HG03103 (cell line): ENCODE data around the gene GTF2H4.
"Not testable (repeated sequence)": the region's sequence is repeated elsewhere in the genome, so short reads cannot be mapped to it uniquely, and the experiment has no call there.

Experiments
- ATAC-seq: cut with Tn5 transposase; IDR thresholded peaks from one replicate; pipeline ENCODE4 v1.9.1; 2021; ENCODE audit warnings: low read depth; ENCODE audit not compliant: unreplicated experiment

Gene GTF2H4

GRCh38 chr6:30917041-30917440 lies 9.0 kb downstream of the GTF2H4 start:
- no peak for ATAC-seq

- ATAC-seq, result no peak
These were observed 9.5 kb downstream of the GTF2H4 start for GRCh38 chr6:30917487-30917886.

GRCh38 chr6:30918670-30919069 lies 10.7 kb downstream of the GTF2H4 start:
- ATAC-seq, result no peak

GRCh38 chr6:30922447-30922852 lies 14.4 kb downstream of the GTF2H4 start:
- no peak for ATAC-seq

GRCh38 chr6:30924040-30924627 lies 16.1 kb downstream of the GTF2H4 start:
- not testable (repeated sequence) for ATAC-seq

- no peak for ATAC-seq
These were observed 18.6 kb downstream of the GTF2H4 start for GRCh38 chr6:30926644-30927043.

- not testable (repeated sequence) for ATAC-seq
These were observed 19.1 kb downstream of the GTF2H4 start for GRCh38 chr6:30927080-30927479.

- ATAC-seq, result no peak
These were observed 20.7 kb downstream of the GTF2H4 start for GRCh38 chr6:30928677-30929076.

GRCh38 chr6:30930506-30930905 lies 22.5 kb downstream of the GTF2H4 start:
- ATAC-seq, result no peak

GRCh38 chr6:30931272-30931671 lies 23.3 kb downstream of the GTF2H4 start:
- no peak for ATAC-seq

- no peak for ATAC-seq
These were observed 24.1 kb downstream of the GTF2H4 start, which contains the start of gene SFTA2 for GRCh38 chr6:30931969-30932645. Gene SFTA2 (minus strand): TSS chr6:30932170. CDS start chr6:30932096, 74 bp downstream.

GRCh38 chr6:30932665-30933365 lies 24.8 kb downstream of the GTF2H4 start:
- ATAC-seq, result no peak

GRCh38 chr6:30935018-30935417 lies 27.0 kb downstream of the GTF2H4 start:
- ATAC-seq, result no peak

GRCh38 chr6:30937265-30937664 lies 29.3 kb downstream of the GTF2H4 start:
- no peak for ATAC-seq

GRCh38 chr6:30938730-30939129 lies 30.7 kb downstream of the GTF2H4 start:
- ATAC-seq, result no peak

- ATAC-seq, result no peak
These were observed 31.5 kb downstream of the GTF2H4 start for GRCh38 chr6:30939473-30939872.

- no peak for ATAC-seq
These were observed 32.5 kb downstream of the GTF2H4 start, which contains the start of gene MUCL3 for GRCh38 chr6:30940361-30940986. Gene MUCL3 (plus strand): TSS chr6:30940973. CDS start chr6:30941000, 27 bp downstream.

GRCh38 chr6:30942338-30943060 lies 34.5 kb downstream of the GTF2H4 start:
- no peak for ATAC-seq

GRCh38 chr6:30944051-30944450 lies 36.0 kb downstream of the GTF2H4 start:
- ATAC-seq, result no peak

GRCh38 chr6:30945281-30945680 lies 37.3 kb downstream of the GTF2H4 start:
- ATAC-seq, result no peak
